Measurements from ENCODE around the gene RALGAPA1.
"Not testable (repeated sequence)": the region's sequence is repeated elsewhere in the genome, so short reads cannot be mapped to it uniquely, and the experiment has no call there.

Gene RALGAPA1

GRCh38 chr14:35594616-35595015 lies 214.5 kb downstream of the RALGAPA1 start:
- Mint-ChIP-seq H3K27ac (no peak overlapping the region), H3K27me3 (ENCODE audit: low read depth) (no peaks in the 10 kb centered on the region)

GRCh38 chr14:35587373-35587772 lies 221.7 kb downstream of the RALGAPA1 start:
- Mint-ChIP-seq H3K9me3 (peaks cover 26% of the 10 kb centered on the region), H3K36me3 (ENCODE audit: low read depth) (peaks cover 80% of the 10 kb centered on the region)
- H3K27me3 Mint-ChIP-seq (ENCODE audit: low read depth); H3K27ac Mint-ChIP-seq; H3K4me1 Mint-ChIP-seq; H3K4me3 Mint-ChIP-seq: not testable (repeated sequence)

More at GRCh38 chr14:35594616-35595015, 214.5 kb downstream of the RALGAPA1 start:
- Mint-ChIP-seq H3K36me3 (ENCODE audit: low read depth) (peaks cover 84% of the 10 kb centered on the region), H3K4me3 (no peak overlapping the region), H3K9me3 (peaks cover 23% of the 10 kb centered on the region), H3K4me1 (no peaks in the 10 kb centered on the region)
- no peak for TF ChIP-seq CTCF (IDR thresholded peaks at IDR 0.05; ENCODE audit: unreplicated experiment in 3 of 3)

- no peak for TF ChIP-seq CTCF (IDR thresholded peaks at IDR 0.05; ENCODE audit: unreplicated experiment in 3 of 3)
- no peaks in the 10 kb centered on the region for H3K4me1 Mint-ChIP-seq
Measured at GRCh38 chr14:35578639-35579038, 230.5 kb downstream of the RALGAPA1 start.

GRCh38 chr14:35578135-35578534 lies 231.0 kb downstream of the RALGAPA1 start:
- Mint-ChIP-seq H3K27ac (no peak overlapping the region), H3K27me3 (ENCODE audit: low read depth) (no peaks in the 10 kb centered on the region)

More at GRCh38 chr14:35578639-35579038, 230.5 kb downstream of the RALGAPA1 start:
- Mint-ChIP-seq H3K9me3 (no peaks in the 10 kb centered on the region), H3K27ac (no peak overlapping the region), H3K36me3 (ENCODE audit: low read depth) (peaks cover 9% of the 10 kb centered on the region), H3K4me3 (no peak overlapping the region), H3K27me3 (ENCODE audit: low read depth) (no peaks in the 10 kb centered on the region)

GRCh38 chr14:35576856-35577255 lies 232.2 kb downstream of the RALGAPA1 start:
- no peaks in the 10 kb centered on the region for H3K9me3 Mint-ChIP-seq
- TF ChIP-seq CTCF (IDR thresholded peaks at IDR 0.05; ENCODE audit: unreplicated experiment in 3 of 3), result no peak
- H3K4me1 Mint-ChIP-seq, result no peaks in the 10 kb centered on the region
- no peak overlapping the region for H3K4me3 Mint-ChIP-seq
- H3K27me3 Mint-ChIP-seq (ENCODE audit: low read depth), result no peaks in the 10 kb centered on the region
- H3K27ac Mint-ChIP-seq, result no peak overlapping the region
- H3K36me3 Mint-ChIP-seq (ENCODE audit: low read depth), result no peaks in the 10 kb centered on the region

More at GRCh38 chr14:35578135-35578534, 231.0 kb downstream of the RALGAPA1 start:
- Mint-ChIP-seq H3K4me3 (no peak overlapping the region), H3K4me1 (no peaks in the 10 kb centered on the region), H3K9me3 (no peaks in the 10 kb centered on the region), H3K36me3 (ENCODE audit: low read depth) (peaks cover 4% of the 10 kb centered on the region)
- TF ChIP-seq CTCF (IDR thresholded peaks at IDR 0.05; ENCODE audit: unreplicated experiment in 3 of 3), result no peak

GRCh38 chr14:35576260-35576659 lies 232.8 kb downstream of the RALGAPA1 start:
- no peaks in the 10 kb centered on the region for H3K36me3 Mint-ChIP-seq (ENCODE audit: low read depth)

More at GRCh38 chr14:35576260-35576659, 232.8 kb downstream of the RALGAPA1 start:
- Mint-ChIP-seq H3K27me3 (ENCODE audit: low read depth) (no peaks in the 10 kb centered on the region), H3K27ac (no peak overlapping the region), H3K9me3 (no peaks in the 10 kb centered on the region), H3K4me1 (no peaks in the 10 kb centered on the region), H3K4me3 (no peak overlapping the region)
- no peak for TF ChIP-seq CTCF (IDR thresholded peaks at IDR 0.05; ENCODE audit: unreplicated experiment in 3 of 3)

Data from nephron (organoid).